Gastroesophageal sphincter (tissue), 4 donors: ENCODE measurements around the gene PITX1. TPM values are rescaled to one million over a fixed set of nuclear protein-coding genes. Genes with fewer than 3 reads are reported as not detected.

ENCODE experiments used
- ATAC-seq: fragments of 150-250 bp; one replicate; pipeline ENCODE4 v1.9.1; 2016; ENCODE audit warnings: mild to moderate bottlenecking, moderate library complexity
- H3K27ac ChIP-seq, 4 donors: fragments of 200-600 bp; sonication (generic) in 3 of 4; 1 replicate in 3 of 4; 2 replicates in 1 of 4; pipeline ENCODE4 v1.5.1; 2016 to 2019
- H3K27me3 ChIP-seq: fragments of 200-600 bp; sonication (generic); one replicate; pipeline ENCODE4 v1.5.1; 2019
- H3K36me3 ChIP-seq, 2 donors: fragments of 200-600 bp; sonication (generic); one replicate each; pipeline ENCODE4 v1.5.1; 2019; ENCODE audit warnings: control low read depth in 1 of 2
- H3K4me1 ChIP-seq, 3 donors: fragments of 200-600 bp; sonication (generic); 1 replicate in 2 of 3; 2 replicates in 1 of 3; pipeline ENCODE4 v1.5.1; 2016 to 2019; ENCODE audit warnings: control low read depth in 2 of 3
- H3K4me3 ChIP-seq, 2 donors: fragments of 200-600 bp; sonication (generic); one replicate each; pipeline ENCODE4 v1.5.1; 2019; ENCODE audit warnings: mild to moderate bottlenecking in 1 of 2, moderate library complexity in 1 of 2
- H3K9me3 ChIP-seq, 3 donors: fragments of 200-600 bp; sonication (generic); one replicate each; pipeline ENCODE4 v1.5.1; 2017 to 2019; ENCODE audit warnings: control low read depth in 2 of 3
- EP300 ChIP-seq: sonication (generic); formaldehyde crosslinking; IDR thresholded peaks from one replicate; pipeline ENCODE4 v1.6.1; 2017; ENCODE audit warnings: antibody characterized with exemption, mild to moderate bottlenecking
- POLR2A ChIP-seq, 2 donors: fragments of 450-650 bp; IDR thresholded peaks; one replicate each; pipeline ENCODE4 v1.6.1; 2017; ENCODE audit warnings: antibody characterized with exemption in 2 of 2, mild to moderate bottlenecking in 2 of 2, moderate library complexity in 1 of 2
- POLR2AphosphoS5 ChIP-seq: sonication (generic); formaldehyde crosslinking; IDR thresholded peaks from one replicate; pipeline ENCODE4 v1.6.1; 2017; ENCODE audit warnings: antibody characterized with exemption
- WGBS, 2 donors: methylation state at CpG; one replicate each; pipeline ENCODE4 v1.1.5; 2018; ENCODE audit warnings: low coverage in 1 of 2; 5-methylcytosine and 5-hydroxymethylcytosine counted together
- total RNA-seq, 4 donors: library from RNA; depleted of rRNA; stranded (reverse); fragments of >200 nt; gene quantifications; one replicate each; pipeline ENCODE4 v1.1.0, GENCODE V29; 2016
- TF ChIP-seq, protein P1 (sequence below), 4 experiments: fragments of 200-600 bp in 2 of 4; fragments of 450-650 bp in 2 of 4; sonication (generic) in 1 of 4; IDR thresholded peaks; one replicate each; pipeline ENCODE4 v1.5.1; 2017 to 2019; ENCODE audit warnings: antibody characterized with exemption in 4 of 4, mild to moderate bottlenecking in 2 of 4, moderate library complexity in 2 of 4

The PITX1 gene
- total RNA-seq, 4 donors from 2014 or later, result 17.0 to 182 (median 79.6) TPM

DNA sequence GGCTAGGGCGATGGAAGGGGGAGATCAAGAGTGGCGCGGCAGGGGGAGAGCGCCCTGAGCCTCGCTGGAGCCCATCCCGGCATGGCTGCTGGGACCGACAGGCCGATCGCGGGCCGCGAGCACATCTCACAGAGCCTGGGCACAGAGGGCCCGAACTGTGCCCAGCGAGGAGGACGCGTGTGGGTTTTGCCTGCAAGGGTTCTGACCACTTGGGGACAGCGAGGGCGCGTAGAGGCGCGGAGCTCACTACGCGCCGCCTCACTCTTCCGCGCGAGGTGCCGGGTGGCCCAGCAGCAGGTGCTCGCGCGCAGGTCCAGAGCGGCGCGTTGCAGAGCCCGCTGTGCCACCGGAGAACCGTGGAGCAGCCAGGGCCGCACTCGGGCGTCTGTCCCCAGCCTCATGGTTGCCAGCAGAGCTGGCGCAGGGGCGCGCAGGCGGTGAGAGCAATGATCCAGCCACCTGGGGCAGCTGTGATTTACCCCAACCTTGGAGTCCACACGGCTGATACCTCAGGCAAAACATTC, 16.3 kb upstream of the PITX1 start:
- Histone ChIP-seq H3K27me3 (peaks cover 54% of the 10 kb centered on the region), H3K36me3 (no peaks in the 10 kb centered on the region), H3K27ac (no peak overlapping the region), H3K4me1 (no peaks in the 10 kb centered on the region), H3K9me3 (no peaks in the 10 kb centered on the region), H3K4me3 (no peak overlapping the region)
- ATAC-seq, result no peak
- 43% methylated on average over 12 of the region's 45 CpGs; no CpG with 5 or more reads in 1 of the 2 donors for WGBS, 2 donors
- TF ChIP-seq EP300, result no peak
- TF ChIP-seq POLR2A (IDR thresholded peaks at IDR 0.05), result no peak
- TF ChIP-seq, protein P1, sequence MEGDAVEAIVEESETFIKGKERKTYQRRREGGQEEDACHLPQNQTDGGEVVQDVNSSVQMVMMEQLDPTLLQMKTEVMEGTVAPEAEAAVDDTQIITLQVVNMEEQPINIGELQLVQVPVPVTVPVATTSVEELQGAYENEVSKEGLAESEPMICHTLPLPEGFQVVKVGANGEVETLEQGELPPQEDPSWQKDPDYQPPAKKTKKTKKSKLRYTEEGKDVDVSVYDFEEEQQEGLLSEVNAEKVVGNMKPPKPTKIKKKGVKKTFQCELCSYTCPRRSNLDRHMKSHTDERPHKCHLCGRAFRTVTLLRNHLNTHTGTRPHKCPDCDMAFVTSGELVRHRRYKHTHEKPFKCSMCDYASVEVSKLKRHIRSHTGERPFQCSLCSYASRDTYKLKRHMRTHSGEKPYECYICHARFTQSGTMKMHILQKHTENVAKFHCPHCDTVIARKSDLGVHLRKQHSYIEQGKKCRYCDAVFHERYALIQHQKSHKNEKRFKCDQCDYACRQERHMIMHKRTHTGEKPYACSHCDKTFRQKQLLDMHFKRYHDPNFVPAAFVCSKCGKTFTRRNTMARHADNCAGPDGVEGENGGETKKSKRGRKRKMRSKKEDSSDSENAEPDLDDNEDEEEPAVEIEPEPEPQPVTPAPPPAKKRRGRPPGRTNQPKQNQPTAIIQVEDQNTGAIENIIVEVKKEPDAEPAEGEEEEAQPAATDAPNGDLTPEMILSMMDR (IDR thresholded peaks at IDR 0.05), result no peak
- no peak for TF ChIP-seq POLR2AphosphoS5

DNA sequence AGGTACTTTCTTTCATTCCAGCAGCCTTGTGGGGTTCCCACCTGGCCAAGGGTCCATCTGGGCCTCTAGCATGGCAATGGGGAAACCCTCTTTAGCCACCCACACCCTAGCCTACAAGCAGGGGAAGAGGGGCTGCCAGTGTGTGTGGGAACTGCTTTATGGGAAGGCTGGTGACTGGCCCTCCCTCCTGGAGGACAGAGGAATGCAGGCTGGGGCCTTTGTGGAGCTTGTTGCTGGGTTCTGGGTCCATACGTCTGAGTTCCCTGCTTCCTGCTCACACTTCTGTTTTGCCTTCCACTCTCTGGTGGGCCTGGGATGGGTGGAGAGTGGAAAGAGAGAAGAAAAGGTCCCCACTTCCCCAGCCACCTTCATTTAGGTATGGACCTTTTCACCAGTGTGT, 14.9 kb upstream of the PITX1 start:
- ATAC-seq, result no peak
- H3K27me3 ChIP-seq, result peaks cover 68% of the 10 kb centered on the region
- TF ChIP-seq, protein P1 (IDR thresholded peaks at IDR 0.05), result no peak
- TF ChIP-seq EP300, result no peak
- no peak for TF ChIP-seq POLR2A (IDR thresholded peaks at IDR 0.05)
- TF ChIP-seq POLR2AphosphoS5, result no peak
- no peaks in the 10 kb centered on the region for H3K9me3 ChIP-seq
- no peaks in the 10 kb centered on the region for H3K36me3 ChIP-seq
- no peaks in the 10 kb centered on the region for H3K4me1 ChIP-seq
- H3K4me3 ChIP-seq, result no peak overlapping the region
- no CpG with 5 or more reads among the region's 1 CpG for WGBS, 2 donors
- H3K27ac ChIP-seq, result no peak overlapping the region

DNA sequence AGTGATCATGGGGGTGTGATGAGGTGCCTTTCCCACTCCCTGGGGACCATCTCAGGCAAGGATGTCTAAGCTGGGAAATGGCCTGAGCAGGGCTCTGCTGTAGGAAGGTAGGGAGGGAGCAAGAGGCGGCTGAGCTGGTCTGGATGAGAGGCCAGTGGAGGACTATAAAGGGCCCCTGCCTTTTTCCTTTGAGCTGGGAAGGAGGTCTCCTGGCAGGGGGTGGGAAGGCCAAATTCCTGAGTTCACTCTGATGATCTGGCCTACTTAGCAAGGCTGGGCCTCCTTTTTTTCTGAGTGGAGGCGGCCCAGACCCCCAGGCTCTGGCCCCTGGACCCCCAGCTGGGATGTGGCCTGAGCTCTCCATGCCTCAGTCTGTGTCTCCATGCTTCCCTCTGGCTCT, 14.3 kb upstream of the PITX1 start:
- no peak for ATAC-seq
- Histone ChIP-seq H3K4me1 (no peaks in the 10 kb centered on the region), H3K9me3 (no peaks in the 10 kb centered on the region), H3K27me3 (peaks cover 72% of the 10 kb centered on the region), H3K36me3 (no peaks in the 10 kb centered on the region), H3K27ac (no peak overlapping the region), H3K4me3 (no peak overlapping the region)
- WGBS, 2 donors, result 100% methylated on average over 1 of the region's 2 CpGs
- no peak for TF ChIP-seq POLR2A (IDR thresholded peaks at IDR 0.05)

DNA sequence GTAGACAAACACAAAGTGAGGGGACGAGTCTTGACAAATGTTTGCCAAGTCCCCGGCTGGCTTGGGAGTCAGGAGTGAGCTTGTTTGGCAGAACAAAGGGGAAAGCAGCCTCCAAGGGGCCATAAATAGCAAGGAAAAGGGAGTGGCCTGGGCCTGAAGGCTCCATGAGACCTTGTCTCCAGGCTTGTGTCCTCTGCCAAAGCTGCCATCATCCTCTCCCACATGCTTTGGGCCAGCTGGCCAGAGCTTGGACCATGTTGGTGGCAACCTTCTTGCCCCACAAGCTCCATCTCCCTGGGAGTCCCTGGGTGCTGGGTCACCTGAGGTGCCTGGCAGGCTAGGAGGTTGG, 13.3 kb upstream of the PITX1 start:
- H3K27ac ChIP-seq, result no peak overlapping the region
- TF ChIP-seq POLR2A (IDR thresholded peaks at IDR 0.05) (no peak), EP300 (no peak), POLR2AphosphoS5 (no peak)
- TF ChIP-seq, protein P1 (IDR thresholded peaks at IDR 0.05), result no peak
- H3K27me3 ChIP-seq, result peaks cover 74% of the 10 kb centered on the region
- no peak overlapping the region for H3K4me3 ChIP-seq
- H3K36me3 ChIP-seq, result no peaks in the 10 kb centered on the region
- ATAC-seq, result no peak
- WGBS, 2 donors, result 36 to 39% methylated on average over 2 of the region's 2 CpGs
- no peaks in the 10 kb centered on the region for H3K9me3 ChIP-seq
- no peaks in the 10 kb centered on the region for H3K4me1 ChIP-seq

DNA sequence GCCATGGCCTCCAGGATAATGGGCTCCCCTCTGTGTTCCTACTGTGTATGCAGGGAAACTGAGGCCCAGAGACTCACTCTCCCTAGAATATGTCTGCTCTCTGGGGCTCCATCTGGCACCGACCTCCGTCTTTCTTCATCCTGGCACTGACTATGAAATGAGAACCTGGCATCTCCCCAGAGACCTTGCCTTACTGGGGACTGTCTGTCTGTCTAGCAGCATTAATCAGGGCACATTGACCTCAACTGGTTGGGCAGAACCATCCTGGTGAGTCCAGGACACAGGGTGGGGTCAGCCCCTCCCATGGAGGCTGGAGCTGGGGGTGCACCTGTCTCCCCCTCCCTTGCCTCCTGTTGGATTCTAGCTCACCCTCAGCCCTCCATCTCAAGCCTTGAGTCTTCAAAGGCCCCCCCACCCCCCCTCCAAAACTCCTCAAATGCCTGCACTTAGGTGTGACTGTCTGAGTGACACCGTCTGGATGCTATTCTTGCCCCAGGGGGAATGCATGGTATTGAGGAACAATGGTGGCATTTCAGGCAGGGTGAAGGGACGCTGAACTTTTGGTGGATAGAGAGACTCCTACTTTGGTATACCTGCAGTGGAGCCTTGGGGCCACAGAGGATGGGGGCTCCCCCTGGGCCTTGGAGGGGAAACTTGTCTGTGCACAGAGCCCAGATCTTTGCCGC, 12.8 kb upstream of the PITX1 start:
- Histone ChIP-seq H3K9me3 (no peaks in the 10 kb centered on the region), H3K27ac (no peak overlapping the region), H3K36me3 (no peaks in the 10 kb centered on the region), H3K27me3 (peaks cover 69% of the 10 kb centered on the region), H3K4me1 (no peaks in the 10 kb centered on the region), H3K4me3 (no peak overlapping the region)
- WGBS, 2 donors, result 70 to 82% methylated on average over 2 to 3 of the region's 5 CpGs
- no peak for ATAC-seq
- no peak for TF ChIP-seq EP300
- TF ChIP-seq POLR2AphosphoS5, result no peak
- TF ChIP-seq POLR2A (IDR thresholded peaks at IDR 0.05), result no peak
- TF ChIP-seq, protein P1 (IDR thresholded peaks at IDR 0.05), result no peak
